HG02870 (cell line): ENCODE results near the gene CHURC1.
A peak's percentile ranks its signal among the peaks of the same experiment; 100 is the strongest.

ENCODE experiments used
- ATAC-seq: cut with Tn5 transposase; IDR thresholded peaks from one replicate; pipeline ENCODE4 v1.9.1; 2021; ENCODE audit warnings: mild to moderate bottlenecking, moderate library complexity; ENCODE audit not compliant: unreplicated experiment

The CHURC1 gene

DNA sequence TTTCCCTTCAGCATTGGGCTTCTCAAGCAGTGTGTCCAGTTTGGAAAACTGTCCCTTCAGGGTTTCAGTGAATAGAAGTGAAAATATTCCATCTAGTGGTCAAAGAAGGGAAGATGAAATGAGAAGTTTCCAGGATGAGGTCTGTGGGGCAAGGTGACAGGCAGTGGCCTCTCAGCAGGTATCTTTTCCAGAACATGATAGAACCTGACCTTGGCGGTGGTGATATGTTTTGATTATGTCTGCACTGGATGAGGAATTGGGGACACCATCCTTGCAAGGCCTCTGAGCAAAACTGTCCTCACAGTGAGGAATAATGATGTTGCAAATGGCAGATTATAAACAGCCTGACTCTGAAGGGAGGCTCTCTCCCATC lies 23.6 kb downstream of the CHURC1 start:
- no peak for ATAC-seq

DNA sequence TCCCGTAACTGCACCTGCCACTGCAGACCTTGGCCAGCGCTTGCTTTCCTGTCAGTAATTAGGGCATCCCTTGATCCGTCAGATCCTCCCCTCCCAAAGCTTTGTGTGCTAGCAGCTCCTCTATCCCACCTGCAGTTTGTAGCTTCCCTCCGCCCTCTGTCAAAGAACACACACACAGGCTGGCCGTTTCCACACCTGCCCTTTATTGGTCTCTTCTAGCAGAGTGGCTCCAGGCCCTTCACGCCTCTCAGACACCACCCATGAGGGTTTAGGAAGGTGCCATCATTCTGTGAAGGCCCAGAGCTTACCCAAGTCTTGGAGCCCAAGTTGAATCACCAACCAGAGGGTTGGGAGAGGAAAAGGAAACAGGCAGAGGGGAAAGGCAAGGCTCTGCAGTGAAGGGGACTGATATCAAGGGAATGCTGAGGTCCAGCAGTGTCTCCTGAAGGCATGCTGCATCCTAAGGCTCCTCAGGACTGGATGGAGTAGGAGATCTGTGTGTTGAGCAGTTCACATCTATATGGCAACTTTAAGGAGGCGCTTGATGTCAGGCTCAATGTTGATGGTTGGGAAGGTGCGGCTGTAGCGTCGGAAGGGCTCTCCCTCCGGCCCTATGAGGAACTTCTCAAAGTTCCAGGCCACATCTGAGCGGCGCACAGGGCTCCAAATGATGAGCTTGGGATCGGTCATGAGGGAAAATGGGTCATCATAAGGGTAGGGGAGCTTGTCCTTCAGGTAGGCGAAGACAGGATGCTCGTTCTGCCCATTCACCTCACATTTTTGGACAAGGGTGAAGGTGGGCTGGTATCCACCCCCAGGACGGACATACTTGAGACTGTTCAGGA lies 24.9 kb downstream of the CHURC1 start:
- ATAC-seq, result no peak

DNA sequence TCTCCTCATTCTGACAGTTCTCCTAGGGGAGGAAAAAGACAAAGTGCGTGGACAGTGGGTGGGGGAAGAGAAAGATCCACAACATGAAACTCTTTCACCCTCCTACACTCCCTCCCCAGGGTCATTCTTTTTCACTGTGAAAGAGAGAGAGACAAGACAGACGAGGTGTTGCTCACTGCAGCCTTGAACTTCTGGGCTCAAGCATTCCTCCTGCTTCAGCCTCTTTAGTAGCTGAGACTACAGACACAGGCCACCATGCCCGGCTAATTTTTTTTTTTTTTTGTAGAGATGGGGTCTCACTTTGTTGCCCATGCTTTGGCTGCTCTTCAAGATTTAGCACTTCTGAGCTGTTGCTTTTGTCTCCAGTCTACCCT lies 25.5 kb downstream of the CHURC1 start:
- ATAC-seq, result no peak

DNA sequence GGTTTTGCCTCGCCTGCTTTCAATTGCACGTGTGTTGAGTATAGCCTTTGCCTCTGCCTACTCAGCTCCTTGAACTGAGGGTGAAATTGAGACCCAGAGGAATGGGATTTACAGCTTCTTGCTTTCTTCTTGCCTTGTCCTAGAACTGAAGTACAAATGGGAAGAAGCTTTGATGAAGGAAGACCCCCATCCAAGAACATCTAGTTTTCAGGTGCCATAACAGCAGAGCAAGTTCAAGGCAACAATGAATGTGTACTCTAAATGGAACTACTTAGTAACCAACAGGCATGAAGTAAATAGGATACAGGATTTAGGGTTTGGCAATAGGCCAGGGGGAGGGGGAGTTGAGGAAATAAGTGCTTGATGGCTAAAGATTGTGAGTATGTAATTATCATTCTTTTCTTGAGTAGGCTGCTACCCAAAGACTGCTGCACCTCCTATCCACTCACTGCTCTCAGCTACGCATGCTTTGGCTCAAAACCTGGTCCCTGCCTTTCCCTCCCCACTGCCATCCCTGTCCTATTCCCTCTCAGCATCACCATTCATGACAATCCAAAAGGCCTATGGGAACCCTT lies 26.2 kb downstream of the CHURC1 start:
- no peak for ATAC-seq

DNA sequence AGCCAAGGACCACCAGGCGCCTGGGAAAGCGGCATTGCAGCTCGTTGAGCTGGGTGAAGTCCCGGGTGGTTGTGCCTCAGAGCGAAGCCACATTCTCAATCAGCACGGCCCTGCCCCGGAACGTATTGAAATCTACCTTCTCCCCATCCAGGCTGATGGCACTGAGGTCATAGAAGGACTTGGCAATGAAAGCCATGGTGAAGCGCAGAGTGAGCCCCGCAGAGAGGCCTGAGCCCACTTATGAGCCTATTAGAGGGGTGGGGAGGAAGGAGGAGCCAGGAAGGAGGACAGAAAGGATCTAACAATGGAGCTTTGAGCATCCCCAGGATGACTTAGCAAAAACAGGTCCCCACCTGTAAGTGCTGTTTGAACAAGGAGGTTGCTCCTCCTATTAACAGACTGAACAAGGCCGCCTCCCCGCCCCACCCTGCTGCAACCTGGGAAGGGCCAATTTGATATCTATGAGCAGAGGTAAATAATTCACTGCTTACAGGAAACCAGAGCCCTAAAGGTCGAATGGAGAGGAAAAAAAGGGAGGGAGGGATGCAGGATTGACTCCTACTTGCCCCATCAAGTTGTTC lies 28.4 kb downstream of the CHURC1 start, which contains the start of gene GPX2:
Gene GPX2 (minus strand): TSS at position 215 of the 581 bp plus-strand sequence. CDS start 19 bp downstream, at position 196.
- no peak for ATAC-seq

DNA sequence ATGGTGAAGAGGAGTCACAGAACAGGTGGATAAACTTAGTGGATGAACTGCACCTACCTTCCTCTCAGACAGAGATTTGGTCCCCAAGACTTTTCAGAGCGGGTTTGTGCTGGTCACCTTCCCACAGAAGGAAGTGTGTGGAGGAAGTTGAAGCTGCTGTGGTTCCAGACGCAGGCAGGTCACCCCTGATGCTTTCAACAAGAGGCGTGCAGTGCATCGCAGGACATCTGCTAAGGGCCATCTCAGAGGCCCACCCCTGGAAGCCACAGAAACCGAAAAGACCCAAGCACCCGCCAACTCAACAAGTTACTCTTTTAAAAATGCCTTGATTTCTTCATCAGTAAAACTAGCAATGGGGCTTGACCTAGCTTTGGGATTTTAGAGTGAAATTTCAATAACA lies 29.3 kb downstream of the CHURC1 start:
- ATAC-seq, result no peak

DNA sequence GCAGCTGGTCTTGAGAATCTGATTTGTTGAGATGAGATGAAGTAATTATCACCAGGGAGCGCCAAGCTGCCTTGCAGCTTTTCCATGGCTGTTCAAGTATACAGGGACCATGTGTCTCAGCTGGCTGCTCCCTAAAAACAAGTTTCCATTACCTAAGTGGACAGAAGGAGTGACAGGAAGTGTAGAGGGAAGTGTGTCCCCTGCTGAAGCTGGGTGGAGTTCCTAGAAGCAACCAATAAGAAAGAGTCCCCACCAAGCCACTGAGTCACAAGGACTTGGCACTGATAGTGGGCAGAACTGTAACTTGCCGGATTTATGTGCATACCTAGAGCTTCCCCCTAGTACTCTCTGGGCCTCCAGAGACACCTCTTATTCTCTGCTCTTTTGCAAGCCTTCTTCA lies 29.8 kb downstream of the CHURC1 start:
- no peak for ATAC-seq

DNA sequence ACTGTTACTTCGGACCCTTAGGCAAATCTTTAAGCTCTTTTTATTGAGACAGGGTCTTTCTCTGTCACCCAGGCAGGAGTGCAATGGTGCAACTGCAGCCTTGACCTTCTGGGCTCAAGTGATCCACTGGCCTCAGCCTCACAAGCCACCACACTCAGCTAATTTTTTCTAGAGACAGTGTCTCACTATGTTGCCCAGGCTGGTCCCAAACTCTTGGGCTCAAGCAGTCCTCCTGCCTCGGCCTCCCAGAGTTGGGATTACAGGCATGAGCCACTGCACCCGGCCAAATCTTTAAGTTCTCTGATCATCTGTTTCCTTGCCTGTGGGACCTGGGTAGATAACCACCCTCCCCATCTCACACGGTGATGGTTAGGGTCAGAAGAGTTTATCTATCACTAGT lies 30.6 kb downstream of the CHURC1 start:
- no peak for ATAC-seq

DNA sequence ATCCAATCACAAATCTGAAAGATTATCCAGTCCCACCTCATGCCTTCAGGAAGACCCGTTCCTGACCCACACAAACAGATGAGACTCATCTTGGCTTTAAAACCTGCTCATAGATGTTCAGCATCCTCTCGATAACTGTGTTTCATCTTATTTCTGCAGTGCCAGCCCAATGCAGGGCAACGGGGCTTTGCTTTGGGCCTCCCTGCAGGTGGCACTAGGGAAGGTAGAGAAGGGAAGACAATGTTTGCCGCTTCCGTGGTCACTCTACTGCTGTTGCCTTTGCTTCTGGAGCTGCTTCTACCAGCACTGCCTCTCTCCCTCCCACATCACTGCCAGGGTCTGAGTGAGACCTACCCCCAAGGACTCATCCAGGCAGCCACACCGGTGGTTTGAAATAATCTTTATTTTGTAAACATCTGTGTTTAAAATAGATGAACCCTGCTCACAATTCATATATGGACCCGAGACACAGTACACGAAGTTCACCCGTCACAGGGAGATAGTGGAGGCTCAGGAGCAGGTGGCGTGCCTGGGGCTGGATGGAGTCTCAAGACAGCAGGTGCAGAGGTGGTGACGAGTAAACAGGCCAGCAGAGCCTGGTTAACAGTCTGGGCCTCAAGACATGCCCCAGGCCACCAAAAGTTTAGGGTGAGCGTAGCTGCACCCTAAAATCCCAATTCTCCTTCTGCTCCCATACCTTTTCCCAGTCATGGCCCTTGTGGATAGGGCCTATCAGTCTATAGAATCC lies 31.4 kb downstream of the CHURC1 start:
- no peak for ATAC-seq

DNA sequence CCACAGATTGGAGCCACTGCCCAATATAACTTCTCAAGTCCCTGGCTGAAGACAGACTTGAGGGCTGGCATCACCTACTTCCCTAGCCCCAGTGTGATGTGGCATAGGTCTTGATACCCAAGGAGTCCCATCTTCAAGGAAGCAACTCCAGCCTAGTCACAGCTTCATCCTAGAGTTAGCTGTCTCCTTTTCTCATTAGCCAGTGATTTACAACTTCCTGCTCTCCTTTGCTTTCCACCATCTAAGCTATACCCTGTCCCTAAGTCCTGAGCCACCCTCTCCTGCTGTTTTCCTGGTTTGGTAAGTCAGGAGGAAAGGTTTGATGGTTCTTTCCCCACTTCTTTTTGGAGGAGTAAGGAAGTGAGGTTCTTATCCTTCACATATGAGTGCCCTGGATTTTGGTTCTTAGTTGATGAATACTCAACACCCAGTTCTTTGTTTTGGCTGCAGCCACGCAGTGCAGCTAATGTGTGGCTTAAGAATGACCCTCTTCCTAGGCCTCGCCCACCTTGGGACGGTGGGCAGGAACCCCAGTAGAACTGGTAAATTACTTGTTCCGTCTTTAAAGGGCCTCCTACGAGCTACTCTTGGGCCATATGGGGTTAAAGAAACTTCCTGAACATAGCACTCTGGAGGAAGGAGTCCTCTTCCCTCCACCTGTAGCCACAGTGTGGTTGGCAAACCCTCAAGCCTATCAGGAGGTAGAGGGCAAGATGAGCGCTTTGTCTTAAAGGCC lies 32.2 kb downstream of the CHURC1 start:
- no peak for ATAC-seq

DNA sequence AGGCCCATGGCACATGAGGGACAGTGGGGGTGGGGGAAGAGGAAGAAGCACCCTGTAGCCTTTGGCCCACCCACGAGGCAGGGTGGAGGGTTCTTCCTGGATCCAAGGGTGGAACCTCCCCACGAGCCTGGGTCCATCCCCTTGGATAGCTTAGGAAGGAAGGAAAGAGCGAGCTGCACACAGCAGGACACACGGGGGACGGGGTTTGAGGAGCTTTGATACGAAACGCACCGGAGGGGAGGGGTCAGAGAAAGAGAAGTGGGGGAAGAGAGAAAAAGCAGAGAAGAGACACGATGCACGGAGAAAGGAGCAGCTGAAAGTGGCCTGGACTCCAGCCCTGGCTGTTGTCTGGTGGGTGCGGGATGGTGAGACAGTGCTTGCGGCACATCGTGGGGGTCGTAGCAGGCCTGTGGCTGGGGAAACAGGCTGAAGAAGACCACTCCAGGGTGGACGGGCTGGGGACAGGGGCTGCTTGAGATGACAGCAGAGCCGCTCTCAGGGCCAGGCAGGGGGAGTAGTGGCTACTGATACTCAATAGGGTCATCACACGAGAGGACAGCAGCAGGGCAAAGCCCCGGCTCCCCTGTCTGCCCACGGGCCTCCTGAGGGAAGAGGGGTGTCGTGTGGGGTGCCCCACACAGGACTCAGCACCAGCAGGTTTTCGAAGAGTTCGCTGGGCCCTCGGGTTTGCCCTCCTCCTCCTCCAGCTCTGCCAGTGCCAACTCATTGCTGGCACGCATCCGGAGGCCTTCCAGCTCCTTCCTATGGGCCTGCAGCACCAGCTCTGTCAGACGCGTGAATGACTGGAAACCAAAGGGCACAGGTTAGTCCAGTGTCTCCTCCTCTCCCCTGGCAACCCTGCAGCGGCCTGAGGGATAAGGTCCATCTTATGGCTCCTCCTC lies 33.7 kb downstream of the CHURC1 start:
- ATAC-seq, result no peak

DNA sequence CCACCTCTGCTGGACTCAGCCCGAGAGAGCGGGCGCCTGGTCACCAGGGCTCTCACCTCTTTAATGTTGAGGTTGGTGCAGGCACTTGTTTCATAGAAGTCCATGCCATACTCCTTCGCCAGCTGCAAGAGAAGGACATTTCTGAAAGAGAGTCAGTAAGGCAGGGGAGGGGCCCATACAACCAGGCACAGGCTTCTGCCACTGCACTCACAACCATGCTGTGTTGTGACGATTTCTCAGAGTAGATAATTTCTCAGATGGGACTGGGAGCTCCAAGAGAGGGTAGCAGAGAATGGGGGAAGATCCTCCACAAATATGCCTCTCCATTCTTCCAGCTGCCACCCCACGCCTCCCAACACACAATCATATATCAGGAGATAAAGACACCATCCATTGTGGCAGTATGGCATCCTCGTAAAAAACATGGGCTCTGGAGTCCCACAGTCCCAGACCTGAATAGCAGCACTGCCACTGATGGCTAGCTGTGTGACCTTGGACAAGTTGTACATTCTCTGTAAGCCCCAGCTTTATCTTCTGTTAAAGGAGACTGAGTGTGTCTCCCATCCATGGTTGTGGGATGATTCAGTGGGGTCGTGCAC lies 34.5 kb downstream of the CHURC1 start:
- no peak for ATAC-seq

DNA sequence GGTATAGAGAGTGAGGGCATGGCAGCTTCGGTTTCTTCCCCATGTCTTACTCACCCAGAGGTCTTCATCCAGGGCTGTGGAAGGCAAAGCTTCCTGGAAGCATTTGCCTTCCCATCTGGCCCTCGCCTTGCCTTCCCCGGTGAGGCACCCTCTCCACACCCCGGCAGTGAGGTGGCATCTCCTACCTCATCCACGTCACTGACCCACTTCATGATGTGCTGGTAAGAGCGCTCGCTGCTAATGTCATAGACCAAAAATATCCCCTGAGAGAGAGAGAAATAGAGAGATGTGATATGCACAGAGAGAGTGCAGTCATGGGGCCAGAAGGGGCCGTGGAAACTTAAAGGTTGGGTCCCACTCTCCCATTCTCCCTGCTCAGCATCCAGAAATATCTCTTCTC lies 36.6 kb downstream of the CHURC1 start:
- ATAC-seq, result no peak

DNA sequence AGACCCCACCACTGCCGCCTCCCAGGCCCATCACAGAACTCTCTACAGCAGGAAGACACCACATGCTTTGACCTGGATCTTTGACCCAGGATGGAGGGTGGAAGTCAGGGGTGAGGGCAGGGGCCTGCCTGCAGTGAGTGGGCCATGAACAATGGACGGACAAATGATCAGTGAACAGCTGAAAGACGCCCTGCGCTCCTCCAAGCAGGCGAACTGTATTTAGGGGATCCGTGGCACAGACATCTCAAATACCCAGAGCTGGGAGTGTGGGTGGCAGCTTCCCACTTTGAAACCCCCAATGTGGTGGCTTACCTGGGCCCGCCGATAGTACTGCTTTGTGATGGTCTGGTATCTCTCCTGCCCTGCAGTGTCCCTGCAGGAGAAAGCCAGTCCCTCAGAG lies 37.0 kb downstream of the CHURC1 start:
- no peak for ATAC-seq

DNA sequence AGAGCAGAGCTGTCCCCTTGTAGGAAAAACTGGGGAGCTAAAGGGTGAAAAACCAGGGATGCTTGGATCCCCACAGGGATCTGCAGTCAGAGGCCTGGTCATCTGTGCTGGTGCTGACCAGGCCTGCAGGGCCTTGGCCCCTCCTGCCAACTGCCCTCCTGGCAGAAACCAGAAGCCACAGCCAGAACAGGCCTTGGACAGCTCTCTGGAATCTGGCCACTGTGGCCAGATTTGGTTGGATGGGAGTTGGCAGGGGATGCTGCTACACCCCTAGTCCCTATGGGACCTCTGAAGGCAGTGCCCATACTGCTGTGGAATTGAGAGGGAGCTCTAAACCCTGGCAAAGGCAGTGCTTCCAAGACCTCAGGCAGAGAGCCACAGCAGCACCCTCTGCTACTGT lies 37.5 kb downstream of the CHURC1 start:
- no peak for ATAC-seq

DNA sequence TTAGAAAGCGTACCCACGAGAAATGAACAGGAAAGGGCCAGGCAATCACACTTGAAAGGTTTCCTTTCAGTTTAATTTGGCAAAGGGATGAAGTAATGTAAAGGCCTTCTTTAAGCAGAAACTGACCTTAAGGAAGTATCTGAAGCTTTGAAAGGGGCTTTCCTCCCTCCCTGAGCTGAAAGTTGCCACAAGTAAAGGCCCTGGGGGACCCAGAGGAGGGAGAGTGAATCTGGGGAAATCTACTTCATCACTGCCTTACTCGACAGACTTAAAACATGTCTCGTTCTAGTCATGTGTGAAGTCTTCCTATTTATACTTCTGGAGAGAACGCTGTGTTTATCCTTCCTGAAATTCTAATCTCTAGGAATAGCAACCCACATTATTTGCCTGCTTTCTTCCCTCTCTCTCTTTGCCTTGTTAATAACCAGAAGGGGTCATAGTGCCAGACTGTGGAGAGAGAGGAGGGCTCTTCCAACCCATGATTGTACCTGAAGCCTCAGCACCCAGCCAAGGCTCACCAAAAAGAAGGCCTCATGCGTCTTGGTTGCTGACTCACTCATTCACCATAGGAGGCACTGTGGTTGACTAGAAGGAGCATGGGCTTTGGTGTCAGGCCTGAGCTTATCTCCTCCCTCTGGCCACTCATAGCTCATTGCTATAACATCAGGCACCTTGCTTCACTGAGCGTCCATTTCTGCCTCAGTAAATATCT lies 38.5 kb downstream of the CHURC1 start:
- ATAC-seq, result peak; percentile 84

DNA sequence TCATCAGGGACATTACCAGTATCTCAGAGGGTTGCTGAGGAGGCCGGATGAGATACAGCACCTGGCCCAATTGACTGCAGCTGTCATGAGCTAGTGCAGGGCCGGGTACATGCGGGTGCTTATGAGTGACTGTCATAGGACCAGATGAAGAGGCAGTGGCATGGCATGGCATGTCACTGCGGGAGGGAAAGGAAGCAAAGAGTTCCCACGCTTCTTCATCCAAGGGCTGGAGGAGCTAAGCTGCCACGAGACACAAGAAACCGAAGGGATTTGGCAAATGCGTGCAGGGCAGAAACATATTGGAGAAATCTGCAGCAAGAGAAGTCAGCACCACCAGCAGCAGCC lies 39.0 kb downstream of the CHURC1 start:
- no peak for ATAC-seq

DNA sequence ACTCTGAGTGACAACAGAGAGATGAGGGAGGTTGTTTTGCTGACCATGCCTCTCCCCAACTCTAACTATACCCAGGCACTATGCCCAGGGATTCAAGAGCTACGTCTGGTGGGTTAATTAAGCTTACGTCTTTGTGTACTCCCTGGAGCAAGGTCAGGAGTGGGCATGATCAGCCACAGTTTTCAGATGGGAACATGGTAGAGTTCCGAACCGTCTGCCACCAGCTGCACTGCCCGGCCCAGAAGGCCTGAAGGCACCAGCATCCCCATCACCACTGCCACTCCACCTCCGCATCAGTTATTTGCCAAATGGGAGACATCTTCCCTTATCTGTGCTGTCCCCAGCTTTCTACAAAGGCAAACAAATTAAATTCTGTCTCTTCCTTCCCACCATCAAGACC lies 39.4 kb downstream of the CHURC1 start:
- ATAC-seq, result no peak
